CD14-positive monocyte (primary cell): ENCODE measurements around the gene ENTREP3. TPM values are rescaled to one million over a fixed set of nuclear protein-coding genes. Genes with fewer than 3 reads are reported as not detected.

Experiments used
- DNase-seq, 3 donors: peaks; one replicate each; pipeline ENCODE4 v3.0.0-alpha.2; 2011 to 2022
- H2AFZ ChIP-seq: 2 replicates; pipeline ENCODE4 v1.6.0; 2012; ENCODE audit warnings: mild to moderate bottlenecking, low read depth, low read length, inconsistent platforms; ENCODE audit not compliant: insufficient read depth, poor library complexity, severe bottlenecking
- H3K27ac ChIP-seq, 2 donors: 1 replicate in 1 of 2; 2 replicates in 1 of 2; pipeline ENCODE4 v1.5.1; 2012 to 2013; ENCODE audit warnings: low read length in 2 of 2, control low read depth in 1 of 2, inconsistent platforms in 1 of 2, low read depth in 1 of 2, mild to moderate bottlenecking in 1 of 2
- H3K27me3 ChIP-seq, 2 donors: one replicate each; pipeline versions ENCODE4 v1.6.0 to v1.6.1; 2011 to 2013; ENCODE audit warnings: low read length in 2 of 2; ENCODE audit not compliant: control insufficient read depth in 2 of 2, insufficient read depth in 2 of 2
- H3K36me3 ChIP-seq, 2 donors: replicated peaks in 1 of 2; 1 replicate in 1 of 2; 2 replicates in 1 of 2; pipeline versions ENCODE4 v1.5.1 to v1.6.1; 2012 to 2013; ENCODE audit warnings: low read length in 2 of 2, control low read depth in 1 of 2, inconsistent platforms in 1 of 2, mild to moderate bottlenecking in 1 of 2; ENCODE audit not compliant: insufficient read depth in 2 of 2, control insufficient read depth in 1 of 2
- H3K4me1 ChIP-seq, 2 donors: 1 replicate in 1 of 2; 2 replicates in 1 of 2; pipeline versions ENCODE4 v1.5.1 to v1.6.1; 2012 to 2013; ENCODE audit warnings: low read length in 2 of 2, control low read depth in 1 of 2, inconsistent platforms in 1 of 2, mild to moderate bottlenecking in 1 of 2, moderate library complexity in 1 of 2; ENCODE audit not compliant: insufficient read depth in 2 of 2, control insufficient read depth in 1 of 2
- H3K4me2 ChIP-seq: replicated peaks from 2 replicates; pipeline ENCODE3; 2012; ENCODE audit warnings: low read length, moderate library complexity, mild to moderate bottlenecking; ENCODE audit not compliant: poor library complexity, severe bottlenecking; ENCODE audit errors: extremely low read depth
- H3K4me3 ChIP-seq, 3 experiments: fragments of 200-600 bp in 1 of 3; sonication (generic) in 1 of 3; replicated peaks in 1 of 3; 1 replicate in 2 of 3; 2 replicates in 1 of 3; pipeline ENCODE4 v1.5.1; 2011 to 2013; ENCODE audit warnings: low read length in 3 of 3, mild to moderate bottlenecking in 3 of 3, control low read depth in 2 of 3, low read depth in 2 of 3, inconsistent platforms in 1 of 3, moderate library complexity in 1 of 3
- H3K79me2 ChIP-seq: 2 replicates; pipeline ENCODE4 v1.6.0; 2012; ENCODE audit warnings: mild to moderate bottlenecking, control low read depth, inconsistent platforms, low read length, moderate library complexity; ENCODE audit not compliant: insufficient read depth
- H3K9ac ChIP-seq: 2 replicates; pipeline ENCODE4 v1.6.0; 2017; ENCODE audit warnings: low read length, mild to moderate bottlenecking; ENCODE audit not compliant: insufficient read depth, poor library complexity, severe bottlenecking
- H3K9me3 ChIP-seq, 2 donors: replicated peaks in 1 of 2; 1 replicate in 1 of 2; 2 replicates in 1 of 2; pipeline versions ENCODE4 v1.5.1 to v1.6.1; 2012 to 2013; ENCODE audit warnings: low read length in 2 of 2, control low read depth in 1 of 2; ENCODE audit not compliant: control insufficient read depth in 1 of 2, insufficient read depth in 1 of 2
- H4K20me1 ChIP-seq: 2 replicates; pipeline ENCODE4 v1.6.0; 2012; ENCODE audit warnings: mild to moderate bottlenecking, low read length, control low read depth, moderate library complexity; ENCODE audit not compliant: insufficient read depth
- H3K27ac Mint-ChIP-seq, 7 donors: one replicate each; pipeline ENCODE4 v1.8.0; 2020; ENCODE audit warnings: mild to moderate bottlenecking in 7 of 7, mixed read lengths in 7 of 7, moderate library complexity in 6 of 7, inconsistent platforms in 2 of 7
- H3K27me3 Mint-ChIP-seq, 3 donors: one replicate each; pipeline ENCODE4 v1.8.0; 2021 to 2022; ENCODE audit warnings: low read depth in 3 of 3, mild to moderate bottlenecking in 3 of 3, mixed read lengths in 3 of 3, moderate library complexity in 3 of 3, inconsistent platforms in 1 of 3
- H3K36me3 Mint-ChIP-seq, 2 donors: one replicate each; pipeline ENCODE4 v1.8.0; 2020; ENCODE audit warnings: mixed read lengths in 2 of 2, inconsistent platforms in 1 of 2, mild to moderate bottlenecking in 1 of 2
- H3K4me1 Mint-ChIP-seq: one replicate; pipeline ENCODE4 v1.8.0; 2020; ENCODE audit warnings: mild to moderate bottlenecking, mixed read lengths
- H3K4me3 Mint-ChIP-seq, 2 donors: one replicate each; pipeline ENCODE4 v1.8.0; 2020; ENCODE audit warnings: mild to moderate bottlenecking in 2 of 2, mixed read lengths in 2 of 2, moderate library complexity in 1 of 2
- H3K9me3 Mint-ChIP-seq, 7 donors: one replicate each; pipeline ENCODE4 v1.8.0; 2020 to 2022; ENCODE audit warnings: mixed read lengths in 7 of 7, mild to moderate bottlenecking in 6 of 7, moderate library complexity in 6 of 7, inconsistent platforms in 2 of 7
- WGBS: methylation state at CpG from one replicate; pipeline ENCODE4 v1.1.5; 2013; ENCODE audit warnings: missing lambda C conversion rate; ENCODE audit not compliant: insufficient coverage; 5-methylcytosine and 5-hydroxymethylcytosine counted together
- intact Hi-C, 2 donors: fragments of 100-400 bp; cut with micrococcal nuclease; formaldehyde crosslinking; loops; one replicate each; pipeline versions ENCODE4 v1.15.0 to v1.15.1; 2023
- polyA plus RNA-seq, 3 donors: library from polyadenylated mRNA; depleted of rRNA in 1 of 3; unstranded in 2 of 3; stranded (reverse) in 1 of 3; fragments of 300-500 nt in 2 of 3; fragments of >200 nt in 1 of 3; fragmentation: Illumina TruSeq in 2 of 3; gene quantifications; 1 replicate in 2 of 3; 2 replicates in 1 of 3; pipeline ENCODE4 v1.2.3, GENCODE V29; 2012 to 2021
- TF ChIP-seq, protein P1 (sequence below): fragments of 200-600 bp; IDR thresholded peaks from one replicate; pipeline ENCODE4 v1.8.0; 2022; ENCODE audit warnings: antibody characterized with exemption, mild to moderate bottlenecking

Gene ENTREP3
- polyA plus RNA-seq, 3 donors: 0.87 to 7.5 (median 1.9) TPM

GRCh38 chr1:155301342-155301841 lies 46.1 kb upstream of the ENTREP3 start, which contains the start of gene PKLR:
PKLR (minus strand) TSS chr1:155301438; CDS start chr1:155301395, 43 bp downstream.
- Histone ChIP-seq H3K4me1 (no peaks in the 10 kb centered on the region), H3K9ac (no peak within 1 kb of the TSS), H3K9me3 (no peaks in the 10 kb centered on the region), H3K4me2 (no peak within 1 kb of the TSS), H3K79me2 (no peaks in the 10 kb centered on the region), H3K27me3 (peaks cover 3 to 6% of the 10 kb centered on the region in 2 donors), H3K4me3 (no peak within 1 kb of the TSS), H2AFZ (no peak within 1 kb of the TSS), H3K27ac (no peak within 1 kb of the TSS), H4K20me1 (no peaks in the 10 kb centered on the region), H3K36me3 (no peaks in the 10 kb centered on the region)
- peak within 1 kb of the TSS in 2 of 7 donors; percentile 39 to 76 for H3K27ac Mint-ChIP-seq
- H3K4me3 Mint-ChIP-seq: no peak within 1 kb of the TSS
- no peak for DNase-seq
- intact Hi-C loops: no loop called here
- peaks cover 0 to 2% (median 0%) of the 10 kb centered on the region in 7 donors for H3K9me3 Mint-ChIP-seq
- peaks cover 3% of the 10 kb centered on the region for H3K4me1 Mint-ChIP-seq
- WGBS: no CpG with 5 or more reads among the region's 5 CpGs
- peaks cover 10 to 22% (median 14%) of the 10 kb centered on the region in 3 donors for H3K27me3 Mint-ChIP-seq
- TF ChIP-seq, protein P1, sequence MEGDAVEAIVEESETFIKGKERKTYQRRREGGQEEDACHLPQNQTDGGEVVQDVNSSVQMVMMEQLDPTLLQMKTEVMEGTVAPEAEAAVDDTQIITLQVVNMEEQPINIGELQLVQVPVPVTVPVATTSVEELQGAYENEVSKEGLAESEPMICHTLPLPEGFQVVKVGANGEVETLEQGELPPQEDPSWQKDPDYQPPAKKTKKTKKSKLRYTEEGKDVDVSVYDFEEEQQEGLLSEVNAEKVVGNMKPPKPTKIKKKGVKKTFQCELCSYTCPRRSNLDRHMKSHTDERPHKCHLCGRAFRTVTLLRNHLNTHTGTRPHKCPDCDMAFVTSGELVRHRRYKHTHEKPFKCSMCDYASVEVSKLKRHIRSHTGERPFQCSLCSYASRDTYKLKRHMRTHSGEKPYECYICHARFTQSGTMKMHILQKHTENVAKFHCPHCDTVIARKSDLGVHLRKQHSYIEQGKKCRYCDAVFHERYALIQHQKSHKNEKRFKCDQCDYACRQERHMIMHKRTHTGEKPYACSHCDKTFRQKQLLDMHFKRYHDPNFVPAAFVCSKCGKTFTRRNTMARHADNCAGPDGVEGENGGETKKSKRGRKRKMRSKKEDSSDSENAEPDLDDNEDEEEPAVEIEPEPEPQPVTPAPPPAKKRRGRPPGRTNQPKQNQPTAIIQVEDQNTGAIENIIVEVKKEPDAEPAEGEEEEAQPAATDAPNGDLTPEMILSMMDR: no peak
- no peaks in the 10 kb centered on the region for H3K36me3 Mint-ChIP-seq

DNA sequence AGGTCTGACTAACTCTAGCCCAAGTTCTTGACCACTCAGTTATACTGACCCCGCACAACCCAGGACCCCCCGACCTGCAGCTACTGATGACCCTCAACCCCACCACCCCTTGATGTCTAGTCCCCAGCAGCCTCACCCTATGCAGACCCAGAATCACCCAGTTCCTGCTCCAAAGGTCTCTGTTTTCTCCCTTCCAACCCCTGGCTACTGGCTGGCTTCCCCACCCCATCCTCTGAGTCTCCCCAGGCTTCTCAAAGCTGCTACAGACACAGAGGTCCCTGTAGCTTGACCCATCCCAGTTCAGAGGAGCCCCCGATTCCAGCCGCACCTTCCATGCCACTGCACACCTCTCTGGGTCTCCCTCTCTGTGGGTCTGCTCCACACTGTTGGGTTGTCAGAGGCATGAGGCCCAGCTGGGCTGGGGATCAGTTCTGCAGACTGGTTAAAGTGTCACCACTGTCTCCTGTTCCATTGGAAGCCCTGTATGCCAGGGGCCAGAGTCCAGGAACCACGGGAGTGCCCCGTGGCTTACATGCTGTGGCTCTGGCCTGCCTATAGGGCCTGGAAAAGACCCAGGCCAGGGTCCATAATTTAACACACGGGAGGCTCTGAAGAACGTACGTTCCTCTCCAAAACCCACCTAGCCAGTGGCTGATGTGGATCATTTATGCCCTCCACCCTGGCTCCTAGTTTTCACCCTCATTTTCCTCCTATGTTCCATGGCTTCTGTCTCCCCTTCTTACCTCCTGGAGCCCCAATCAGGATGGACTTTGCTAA lies 45.5 kb upstream of the ENTREP3 start:
- peaks cover 0 to 2% (median 0%) of the 10 kb centered on the region in 7 donors for H3K9me3 Mint-ChIP-seq
- H3K4me3 ChIP-seq: no peak overlapping the region
- no peaks in the 10 kb centered on the region for H3K36me3 Mint-ChIP-seq
- WGBS: 96% methylated on average over 7 of the region's 9 CpGs
- peaks cover 0 to under 1% of the 10 kb centered on the region in 2 donors for H3K4me1 ChIP-seq
- peaks cover 15 to 29% (median 20%) of the 10 kb centered on the region in 3 donors for H3K27me3 Mint-ChIP-seq
- H2AFZ ChIP-seq: no peak overlapping the region
- H3K36me3 ChIP-seq: no peaks in the 10 kb centered on the region
- TF ChIP-seq, protein P1: no peak
- H3K4me1 Mint-ChIP-seq: peaks cover 4% of the 10 kb centered on the region
- no peaks in the 10 kb centered on the region for H3K9me3 ChIP-seq
- DNase-seq: no peak
- H4K20me1 ChIP-seq: no peaks in the 10 kb centered on the region
- no peak overlapping the region for H3K4me2 ChIP-seq
- peaks cover 7 to 12% of the 10 kb centered on the region in 2 donors for H3K27me3 ChIP-seq
- intact Hi-C loops: no loop called here
- H3K27ac Mint-ChIP-seq: peak overlapping the region in 2 of 7 donors; percentile 39 to 76
- H3K27ac ChIP-seq: no peak overlapping the region
- H3K79me2 ChIP-seq: no peaks in the 10 kb centered on the region
- no peak overlapping the region for H3K4me3 Mint-ChIP-seq
- no peak overlapping the region for H3K9ac ChIP-seq
